HG03442 (cell line): ENCODE measurements around the gene OLFM3.

Experiments
- ATAC-seq: cut with Tn5 transposase; IDR thresholded peaks from one replicate; pipeline ENCODE4 v1.9.1; 2021; ENCODE audit warnings: mild to moderate bottlenecking, moderate library complexity; ENCODE audit not compliant: unreplicated experiment

Gene OLFM3

GRCh38 chr1:101854271-101854670, 142.5 kb downstream of the OLFM3 start:
- ATAC-seq, result no peak

- no peak for ATAC-seq
These were observed 143.8 kb downstream of the OLFM3 start for GRCh38 chr1:101852936-101853335.

GRCh38 chr1:101849356-101849755, 147.4 kb downstream of the OLFM3 start:
- ATAC-seq, result no peak

GRCh38 chr1:101847626-101848025, 149.1 kb downstream of the OLFM3 start:
- no peak for ATAC-seq

GRCh38 chr1:101846820-101847219, 149.9 kb downstream of the OLFM3 start:
- ATAC-seq, result no peak

- no peak for ATAC-seq
These were observed 153.6 kb downstream of the OLFM3 start for GRCh38 chr1:101843160-101843559.

- no peak for ATAC-seq
These were observed 154.9 kb downstream of the OLFM3 start for GRCh38 chr1:101841824-101842223.

- ATAC-seq, result no peak
These were observed 160.7 kb downstream of the OLFM3 start for GRCh38 chr1:101835988-101836387.

- no peak for ATAC-seq
These were observed 163.4 kb downstream of the OLFM3 start for GRCh38 chr1:101833312-101833711.

- no peak for ATAC-seq
These were observed 170.3 kb downstream of the OLFM3 start for GRCh38 chr1:101826416-101826815.

GRCh38 chr1:101820071-101820470, 176.7 kb downstream of the OLFM3 start:
- no peak for ATAC-seq

- ATAC-seq, result no peak
These were observed 180.5 kb downstream of the OLFM3 start for GRCh38 chr1:101816262-101816661.

- ATAC-seq, result no peak
These were observed 198.3 kb downstream of the OLFM3 start for GRCh38 chr1:101798417-101798816.

GRCh38 chr1:101797722-101798121, 199.0 kb downstream of the OLFM3 start:
- ATAC-seq, result no peak

- ATAC-seq, result no peak
These were observed 215.4 kb downstream of the OLFM3 start for GRCh38 chr1:101781201-101781831.

- ATAC-seq, result peak; percentile 74
These were observed 227.2 kb downstream of the OLFM3 start for GRCh38 chr1:101769520-101769919.

GRCh38 chr1:101757985-101758384, 238.7 kb downstream of the OLFM3 start:
- ATAC-seq, result no peak

GRCh38 chr1:101756411-101756810, 240.3 kb downstream of the OLFM3 start:
- no peak for ATAC-seq
